Measurements from ENCODE around the gene ADAP1. TPM values are rescaled to one million over a fixed set of nuclear protein-coding genes. Genes with fewer than 3 reads are reported as not detected.

The ADAP1 gene
- total and polyA plus RNA-seq, 12 donors: 2.3 to 14.9 (median 9.7) TPM

GRCh38 chr7:891805-892204 lies 62.7 kb downstream of the ADAP1 start:
- TF ChIP-seq, protein P1, sequence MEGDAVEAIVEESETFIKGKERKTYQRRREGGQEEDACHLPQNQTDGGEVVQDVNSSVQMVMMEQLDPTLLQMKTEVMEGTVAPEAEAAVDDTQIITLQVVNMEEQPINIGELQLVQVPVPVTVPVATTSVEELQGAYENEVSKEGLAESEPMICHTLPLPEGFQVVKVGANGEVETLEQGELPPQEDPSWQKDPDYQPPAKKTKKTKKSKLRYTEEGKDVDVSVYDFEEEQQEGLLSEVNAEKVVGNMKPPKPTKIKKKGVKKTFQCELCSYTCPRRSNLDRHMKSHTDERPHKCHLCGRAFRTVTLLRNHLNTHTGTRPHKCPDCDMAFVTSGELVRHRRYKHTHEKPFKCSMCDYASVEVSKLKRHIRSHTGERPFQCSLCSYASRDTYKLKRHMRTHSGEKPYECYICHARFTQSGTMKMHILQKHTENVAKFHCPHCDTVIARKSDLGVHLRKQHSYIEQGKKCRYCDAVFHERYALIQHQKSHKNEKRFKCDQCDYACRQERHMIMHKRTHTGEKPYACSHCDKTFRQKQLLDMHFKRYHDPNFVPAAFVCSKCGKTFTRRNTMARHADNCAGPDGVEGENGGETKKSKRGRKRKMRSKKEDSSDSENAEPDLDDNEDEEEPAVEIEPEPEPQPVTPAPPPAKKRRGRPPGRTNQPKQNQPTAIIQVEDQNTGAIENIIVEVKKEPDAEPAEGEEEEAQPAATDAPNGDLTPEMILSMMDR (IDR thresholded peaks at IDR 0.05): no peak
- Histone ChIP-seq H3K9me3 (no peaks in the 10 kb centered on the region), H3K36me3 (peaks cover 0 to 87% (median 55%) of the 10 kb centered on the region in 9 donors), H3K4me3 (no peak overlapping the region), H3K27me3 (no peaks in the 10 kb centered on the region), H3K4me1 (peaks cover 0 to 8% (median 5%) of the 10 kb centered on the region in 9 donors), H3K27ac (no peak overlapping the region)
- DNase-seq (peak in 1 of 2 donors; percentile 8), ATAC-seq (no peak)
- 95 to 96% methylated on average over 20 of the region's 20 CpGs for WGBS, 2 donors
- intact Hi-C loops (cut with DNase I): no loop called here

GRCh38 chr7:891291-891690 lies 63.2 kb downstream of the ADAP1 start:
- DNase-seq (peak in 1 of 2 donors; percentile 11), ATAC-seq (no peak)
- Histone ChIP-seq H3K36me3 (peaks cover 0 to 87% (median 51%) of the 10 kb centered on the region in 9 donors), H3K4me3 (no peak overlapping the region), H3K9me3 (no peaks in the 10 kb centered on the region), H3K27me3 (no peaks in the 10 kb centered on the region), H3K4me1 (peaks cover 0 to 14% (median 9%) of the 10 kb centered on the region in 9 donors), H3K27ac (no peak overlapping the region)
- intact Hi-C loops (cut with DNase I): no loop called here
- TF ChIP-seq, protein P1 (IDR thresholded peaks at IDR 0.05): no peak
- 92 to 95% methylated on average over 29 of the region's 29 CpGs for WGBS, 2 donors

DNA sequence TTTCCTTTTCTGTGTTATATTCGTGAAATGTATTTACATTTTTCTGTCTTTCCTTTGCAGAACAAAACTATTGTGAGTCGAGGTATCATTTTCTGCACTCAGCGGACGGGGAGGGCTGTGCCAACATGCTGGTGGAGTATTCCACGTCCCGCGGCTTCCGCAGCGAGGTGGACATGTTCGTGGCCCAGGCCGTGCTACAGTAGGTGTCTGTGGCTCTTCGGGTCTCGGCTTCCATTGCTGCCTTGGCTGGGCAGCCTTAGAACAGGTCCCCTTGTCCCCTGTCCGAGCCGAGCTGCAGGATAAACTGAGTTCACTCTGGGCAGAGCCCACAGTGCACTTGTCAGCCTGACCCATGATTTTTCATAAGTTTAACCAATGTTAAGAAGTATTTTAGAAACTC lies 63.6 kb downstream of the ADAP1 start:
- no peaks in the 10 kb centered on the region for H3K27me3 ChIP-seq
- peaks cover 0 to 87% (median 48%) of the 10 kb centered on the region in 9 donors for H3K36me3 ChIP-seq
- ATAC-seq (no peak), DNase-seq (no peak)
- no peak overlapping the region for H3K4me3 ChIP-seq
- intact Hi-C loops (cut with DNase I): no loop called here
- WGBS, 2 donors: 94% methylated on average over 15 of the region's 15 CpGs
- H3K27ac ChIP-seq: no peak overlapping the region
- no peaks in the 10 kb centered on the region for H3K9me3 ChIP-seq
- peaks cover 4 to 18% (median 12%) of the 10 kb centered on the region in 9 donors for H3K4me1 ChIP-seq
- TF ChIP-seq, protein P1 (IDR thresholded peaks at IDR 0.05): no peak

GRCh38 chr7:889391-889790 lies 65.1 kb downstream of the ADAP1 start:
- Histone ChIP-seq H3K4me1 (peaks cover 8 to 32% (median 25%) of the 10 kb centered on the region in 9 donors), H3K9me3 (no peaks in the 10 kb centered on the region), H3K4me3 (no peak overlapping the region), H3K27ac (no peak overlapping the region), H3K36me3 (peaks cover 0 to 72% (median 40%) of the 10 kb centered on the region in 9 donors), H3K27me3 (no peaks in the 10 kb centered on the region)
- TF ChIP-seq, protein P1 (IDR thresholded peaks at IDR 0.05): no peak
- intact Hi-C loops (cut with DNase I): loop anchor here in 1 of 10 donors (10.0 kb wide), 1 partner anchor 75 kb away; no protein-coding TSS in a partner anchor
- ATAC-seq: no peak
- WGBS, 2 donors: 87 to 98% methylated on average over 11 to 16 of the region's 18 CpGs
- no peak for DNase-seq

Measured in heart right ventricle (tissue), 16 donors.